Measurements from ENCODE around the gene ENTHD1. TPM values are rescaled to one million over a fixed set of nuclear protein-coding genes. Genes with fewer than 3 reads are reported as not detected.

The ENTHD1 gene
- polyA plus RNA-seq, 1 experiment: not detected

- POLR2A ChIA-PET: no interaction called here
These were observed 169.6 kb downstream of the ENTHD1 start for GRCh38 chr22:39723899-39724351.

GRCh38 chr22:39723463-39723862, 170.1 kb downstream of the ENTHD1 start:
- Histone ChIP-seq H3K27ac (ENCODE audit: low read depth, low read length) (no peak overlapping the region), H3K27me3 (ENCODE audit: control insufficient read depth, insufficient read depth, low read length) (peaks cover 46% of the 10 kb centered on the region), H3K4me3 (ENCODE audit: low read depth, low read length) (no peak overlapping the region), H3K9me3 (ENCODE audit: control insufficient read depth, insufficient read depth, low read length) (no peaks in the 10 kb centered on the region)
- ChIA-PET POLR2A (no interaction called here), CTCF (no interaction called here)
- no peak for DNase-seq (ENCODE audit: low read depth, low spot score)
- no peak for TF ChIP-seq CTCF (IDR thresholded peaks at IDR 0.05; ENCODE audit: low read depth, low read length)

More at GRCh38 chr22:39723899-39724351, 169.6 kb downstream of the ENTHD1 start:
- no peak for TF ChIP-seq CTCF (IDR thresholded peaks at IDR 0.05; ENCODE audit: low read depth, low read length)
- no peak overlapping the region for H3K4me3 ChIP-seq (ENCODE audit: low read depth, low read length)
- peaks cover 45% of the 10 kb centered on the region for H3K27me3 ChIP-seq (ENCODE audit: control insufficient read depth, insufficient read depth, low read length)
- no peak for DNase-seq (ENCODE audit: low read depth, low spot score)
- CTCF ChIA-PET: no interaction called here
- H3K27ac ChIP-seq (ENCODE audit: low read depth, low read length): no peak overlapping the region
- H3K9me3 ChIP-seq (ENCODE audit: control insufficient read depth, insufficient read depth, low read length): no peaks in the 10 kb centered on the region

- TF ChIP-seq CTCF (IDR thresholded peaks at IDR 0.05; ENCODE audit: low read depth, low read length): no peak
- Histone ChIP-seq H3K27me3 (ENCODE audit: control insufficient read depth, insufficient read depth, low read length) (peaks cover 51% of the 10 kb centered on the region), H3K27ac (ENCODE audit: low read depth, low read length) (no peak overlapping the region), H3K4me3 (ENCODE audit: low read depth, low read length) (no peak overlapping the region), H3K9me3 (ENCODE audit: control insufficient read depth, insufficient read depth, low read length) (no peaks in the 10 kb centered on the region)
- ChIA-PET CTCF (no interaction called here), POLR2A (no interaction called here)
- no peak for DNase-seq (ENCODE audit: low read depth, low spot score)
These were observed 171.1 kb downstream of the ENTHD1 start for GRCh38 chr22:39722501-39722900.

GRCh38 chr22:39722032-39722325, 171.6 kb downstream of the ENTHD1 start:
- Histone ChIP-seq H3K9me3 (ENCODE audit: control insufficient read depth, insufficient read depth, low read length) (no peaks in the 10 kb centered on the region), H3K27me3 (ENCODE audit: control insufficient read depth, insufficient read depth, low read length) (peaks cover 53% of the 10 kb centered on the region), H3K27ac (ENCODE audit: low read depth, low read length) (no peak overlapping the region), H3K4me3 (ENCODE audit: low read depth, low read length) (no peak overlapping the region)
- ChIA-PET POLR2A (no interaction called here), CTCF (no interaction called here)
- no peak for TF ChIP-seq CTCF (IDR thresholded peaks at IDR 0.05; ENCODE audit: low read depth, low read length)
- DNase-seq (ENCODE audit: low read depth, low spot score): no peak

GRCh38 chr22:39721206-39722031, 172.1 kb downstream of the ENTHD1 start:
- H3K4me3 ChIP-seq (ENCODE audit: low read depth, low read length): no peak overlapping the region
- no peak overlapping the region for H3K27ac ChIP-seq (ENCODE audit: low read depth, low read length)
- H3K9me3 ChIP-seq (ENCODE audit: control insufficient read depth, insufficient read depth, low read length): no peaks in the 10 kb centered on the region
- peaks cover 52% of the 10 kb centered on the region for H3K27me3 ChIP-seq (ENCODE audit: control insufficient read depth, insufficient read depth, low read length)
- CTCF ChIA-PET: no interaction called here
- TF ChIP-seq CTCF (IDR thresholded peaks at IDR 0.05; ENCODE audit: low read depth, low read length): no peak
- DNase-seq (ENCODE audit: low read depth, low spot score): no peak
- POLR2A ChIA-PET: no interaction called here

Measured in AG04450 (cell line).